SU-DHL-6 (cell line): ENCODE results near the gene ZMYM5.

ENCODE experiments used
- EZH2phosphoT487 ChIP-seq: fragments of 200-600 bp; sonication (generic), shearing (Covaris generic); conservative IDR thresholded peaks from 2 replicates; pipeline ENCODE4 v1.6.1; 2018; ENCODE audit warnings: mild to moderate bottlenecking, antibody characterized with exemption, low read length, moderate library complexity, mixed read lengths
- TF ChIP-seq, protein P1 (sequence below): fragments of 200-600 bp; sonication (generic); IDR thresholded peaks from one replicate; pipeline ENCODE4 v1.5.1; 2017; ENCODE audit warnings: antibody characterized with exemption, mild to moderate bottlenecking, low read length, moderate library complexity; ENCODE audit not compliant: insufficient read depth, poor library complexity, severe bottlenecking

DNA sequence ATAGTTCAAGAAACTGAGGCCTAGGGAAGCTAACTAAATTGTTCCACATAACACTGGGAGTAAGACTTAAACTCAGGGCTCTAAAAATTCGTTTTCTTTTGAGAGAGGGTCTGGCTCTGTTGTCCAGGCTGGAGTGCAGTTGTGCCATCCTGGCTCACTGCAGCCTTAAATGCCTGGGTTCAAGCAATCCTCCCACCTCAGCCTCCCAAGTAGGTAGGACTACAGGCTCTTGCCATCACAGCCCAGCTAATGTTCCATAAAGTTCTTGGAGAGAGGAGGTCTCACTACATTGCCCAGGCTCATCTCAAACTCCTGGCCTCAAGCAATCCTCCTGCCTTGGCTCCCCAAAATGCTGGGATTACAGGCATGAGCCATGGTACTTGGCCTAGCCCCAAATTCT is 10.7 kb downstream of the ZMYM5 start:
- TF ChIP-seq, protein P1, sequence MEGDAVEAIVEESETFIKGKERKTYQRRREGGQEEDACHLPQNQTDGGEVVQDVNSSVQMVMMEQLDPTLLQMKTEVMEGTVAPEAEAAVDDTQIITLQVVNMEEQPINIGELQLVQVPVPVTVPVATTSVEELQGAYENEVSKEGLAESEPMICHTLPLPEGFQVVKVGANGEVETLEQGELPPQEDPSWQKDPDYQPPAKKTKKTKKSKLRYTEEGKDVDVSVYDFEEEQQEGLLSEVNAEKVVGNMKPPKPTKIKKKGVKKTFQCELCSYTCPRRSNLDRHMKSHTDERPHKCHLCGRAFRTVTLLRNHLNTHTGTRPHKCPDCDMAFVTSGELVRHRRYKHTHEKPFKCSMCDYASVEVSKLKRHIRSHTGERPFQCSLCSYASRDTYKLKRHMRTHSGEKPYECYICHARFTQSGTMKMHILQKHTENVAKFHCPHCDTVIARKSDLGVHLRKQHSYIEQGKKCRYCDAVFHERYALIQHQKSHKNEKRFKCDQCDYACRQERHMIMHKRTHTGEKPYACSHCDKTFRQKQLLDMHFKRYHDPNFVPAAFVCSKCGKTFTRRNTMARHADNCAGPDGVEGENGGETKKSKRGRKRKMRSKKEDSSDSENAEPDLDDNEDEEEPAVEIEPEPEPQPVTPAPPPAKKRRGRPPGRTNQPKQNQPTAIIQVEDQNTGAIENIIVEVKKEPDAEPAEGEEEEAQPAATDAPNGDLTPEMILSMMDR: no peak
- TF ChIP-seq EZH2phosphoT487: no peak
